ENCODE results near the gene TBCA. TPM values are rescaled to one million over a fixed set of nuclear protein-coding genes. Genes with fewer than 3 reads are reported as not detected.

The TBCA gene
- polyA plus RNA-seq, 1 of the 3 experiments (the other 2 are of a cell fraction) = 199 TPM

GRCh38 chr5:77761606-77762005, 14.5 kb downstream of the TBCA start:
- no peak overlapping the region for H2AFZ ChIP-seq (ENCODE audit: low read depth)
- DNase-seq = no peak
- H3K27ac ChIP-seq (ENCODE audit: low read depth in 2 of 2, low read length in 1 of 2) = no peak overlapping the region
- 77% methylated on average over 3 of the region's 3 CpGs for WGBS (ENCODE audit: low lambda C conversion rate)
- no peaks in the 10 kb centered on the region for H3K9me2 ChIP-seq
- ChIA-PET POLR2A (no interaction called here), CTCF (no interaction called here)
- H3K36me3 ChIP-seq (replicated peaks in 1 of 2; ENCODE audit: control insufficient read depth in 1 of 2, insufficient read depth in 2 of 2, low read length in 1 of 2) = peaks cover 9 to 12% of the 10 kb centered on the region in 2 experiments
- H3K4me3 ChIP-seq (ENCODE audit: low read depth in 2 of 2, low read length in 1 of 2) = no peak overlapping the region
- H3F3A ChIP-seq (replicated peaks; ENCODE audit: insufficient read depth) = no peaks in the 10 kb centered on the region
- TF ChIP-seq RFX5 (IDR thresholded peaks at IDR 0.05; ENCODE audit: low read length) = no peak
- TF ChIP-seq ELF1 (IDR thresholded peaks at IDR 0.05) = no peak
- TF ChIP-seq FOXJ3 (CRISPR knock-in tag; IDR thresholded peaks at IDR 0.05) = no peak
- no peak for TF ChIP-seq YY1 (IDR thresholded peaks at IDR 0.05; ENCODE audit: low read depth)
- TF ChIP-seq REST (IDR thresholded peaks at IDR 0.05; ENCODE audit: low read depth, low read length) = no peak
- TF ChIP-seq CHD2 (IDR thresholded peaks at IDR 0.05; ENCODE audit: low read length, partially characterized antibody) = no peak
- no peak for TF ChIP-seq GABPA (IDR thresholded peaks at IDR 0.05; ENCODE audit: low read depth)
- TF ChIP-seq SMC3 (IDR thresholded peaks at IDR 0.05; ENCODE audit: low read depth, low read length) = no peak
- no peak for TF ChIP-seq EP300 (IDR thresholded peaks at IDR 0.05; ENCODE audit: borderline replicate concordance in 1 of 2, low read depth in 1 of 2, low read length in 1 of 2)
- TF ChIP-seq ZBTB33 (IDR thresholded peaks at IDR 0.05; ENCODE audit: borderline replicate concordance, low read depth) = no peak
- TF ChIP-seq MAX (IDR thresholded peaks at IDR 0.05; ENCODE audit: low read depth) = no peak
- no peak for TF ChIP-seq NFIC (IDR thresholded peaks at IDR 0.05; ENCODE audit: borderline replicate concordance)
- no peak for TF ChIP-seq RCOR1 (IDR thresholded peaks at IDR 0.05; ENCODE audit: low read length)
- TF ChIP-seq FOXM1 (IDR thresholded peaks at IDR 0.05; ENCODE audit: low read depth) = no peak
- TF ChIP-seq TAF1 (IDR thresholded peaks at IDR 0.05; ENCODE audit: borderline replicate concordance, low read depth, low read length) = no peak
- no peak for TF ChIP-seq MXI1 (IDR thresholded peaks at IDR 0.05; ENCODE audit: low read depth, low read length)
- no peak for TF ChIP-seq TEAD4 (IDR thresholded peaks at IDR 0.05; ENCODE audit: borderline replicate concordance, insufficient read depth)
- no peak for TF ChIP-seq JUND (IDR thresholded peaks at IDR 0.05)
- no peak for TF ChIP-seq POLR2AphosphoS5 (IDR thresholded peaks at IDR 0.05; ENCODE audit: low read depth, low read length)
- H3K4me2 ChIP-seq = no peak overlapping the region
- no peaks in the 10 kb centered on the region for H3K27me3 ChIP-seq (ENCODE audit: insufficient read depth)
- H3K9me3 ChIP-seq = no peaks in the 10 kb centered on the region
- H3K79me2 ChIP-seq (ENCODE audit: insufficient read depth) = peaks cover 94% of the 10 kb centered on the region
- H3K9ac ChIP-seq = no peak overlapping the region
- H3K4me1 ChIP-seq (ENCODE audit: control insufficient read depth in 1 of 2, insufficient read depth in 2 of 2, low read depth in 1 of 2, low read length in 1 of 2) = peaks cover 0 to 7% of the 10 kb centered on the region in 2 experiments; a peak in 1 of 4 replicates
- peaks cover 60% of the 10 kb centered on the region for H4K20me1 ChIP-seq (ENCODE audit: insufficient read depth)
